Upper lobe of left lung (tissue), 4 donors: ENCODE data around the gene SLC8A3.

ENCODE experiments used
- POLR2A ChIP-seq, 4 donors: fragments of 450-650 bp; IDR thresholded peaks; one replicate each; pipeline ENCODE4 v1.5.1; 2016 to 2017; ENCODE audit warnings: antibody characterized with exemption in 4 of 4, mild to moderate bottlenecking in 2 of 4
- POLR2AphosphoS5 ChIP-seq, 2 donors: sonication (generic); formaldehyde crosslinking; IDR thresholded peaks; one replicate each; pipeline ENCODE4 v1.5.1; 2017; ENCODE audit warnings: antibody characterized with exemption in 2 of 2
- TF ChIP-seq, protein P1 (sequence below), 6 experiments: fragments of 450-650 bp in 4 of 6; fragments of 200-600 bp in 2 of 6; sonication (generic) in 2 of 6; IDR thresholded peaks; one replicate each; pipeline ENCODE4 v1.5.1; 2016 to 2019; ENCODE audit warnings: antibody characterized with exemption in 6 of 6

DNA sequence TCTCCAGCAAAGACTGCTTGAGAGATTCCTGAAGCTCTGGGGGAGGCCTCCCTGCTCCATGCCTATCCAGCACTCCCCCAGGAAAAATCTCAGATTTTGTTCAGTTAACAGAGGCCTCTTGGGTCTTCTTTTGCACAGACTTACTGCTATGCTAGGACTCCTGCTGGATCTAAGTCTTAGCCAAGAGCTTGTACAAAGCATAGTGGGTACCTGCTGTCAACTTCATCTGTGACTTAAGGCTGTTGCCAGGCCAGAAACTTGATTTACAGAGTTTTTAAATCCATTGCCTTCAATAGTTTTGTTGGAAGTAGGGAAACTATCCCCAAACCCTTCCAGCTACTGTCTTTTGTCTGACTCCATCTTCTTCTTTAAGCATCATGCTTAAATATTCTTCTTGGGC lies 169.1 kb downstream of the SLC8A3 start:
- TF ChIP-seq, protein P1, sequence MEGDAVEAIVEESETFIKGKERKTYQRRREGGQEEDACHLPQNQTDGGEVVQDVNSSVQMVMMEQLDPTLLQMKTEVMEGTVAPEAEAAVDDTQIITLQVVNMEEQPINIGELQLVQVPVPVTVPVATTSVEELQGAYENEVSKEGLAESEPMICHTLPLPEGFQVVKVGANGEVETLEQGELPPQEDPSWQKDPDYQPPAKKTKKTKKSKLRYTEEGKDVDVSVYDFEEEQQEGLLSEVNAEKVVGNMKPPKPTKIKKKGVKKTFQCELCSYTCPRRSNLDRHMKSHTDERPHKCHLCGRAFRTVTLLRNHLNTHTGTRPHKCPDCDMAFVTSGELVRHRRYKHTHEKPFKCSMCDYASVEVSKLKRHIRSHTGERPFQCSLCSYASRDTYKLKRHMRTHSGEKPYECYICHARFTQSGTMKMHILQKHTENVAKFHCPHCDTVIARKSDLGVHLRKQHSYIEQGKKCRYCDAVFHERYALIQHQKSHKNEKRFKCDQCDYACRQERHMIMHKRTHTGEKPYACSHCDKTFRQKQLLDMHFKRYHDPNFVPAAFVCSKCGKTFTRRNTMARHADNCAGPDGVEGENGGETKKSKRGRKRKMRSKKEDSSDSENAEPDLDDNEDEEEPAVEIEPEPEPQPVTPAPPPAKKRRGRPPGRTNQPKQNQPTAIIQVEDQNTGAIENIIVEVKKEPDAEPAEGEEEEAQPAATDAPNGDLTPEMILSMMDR (IDR thresholded peaks at IDR 0.05): no peak
- TF ChIP-seq POLR2A (IDR thresholded peaks at IDR 0.05) (no peak), POLR2AphosphoS5 (IDR thresholded peaks at IDR 0.05) (no peak)
